ENCODE measurements around the gene PTPMT1. TPM values are rescaled to one million over a fixed set of nuclear protein-coding genes. Genes with fewer than 3 reads are reported as not detected.

Gene PTPMT1
- polyA plus RNA-seq, 3 donors, result 39.2 to 87.8 (median 83.3) TPM

DNA sequence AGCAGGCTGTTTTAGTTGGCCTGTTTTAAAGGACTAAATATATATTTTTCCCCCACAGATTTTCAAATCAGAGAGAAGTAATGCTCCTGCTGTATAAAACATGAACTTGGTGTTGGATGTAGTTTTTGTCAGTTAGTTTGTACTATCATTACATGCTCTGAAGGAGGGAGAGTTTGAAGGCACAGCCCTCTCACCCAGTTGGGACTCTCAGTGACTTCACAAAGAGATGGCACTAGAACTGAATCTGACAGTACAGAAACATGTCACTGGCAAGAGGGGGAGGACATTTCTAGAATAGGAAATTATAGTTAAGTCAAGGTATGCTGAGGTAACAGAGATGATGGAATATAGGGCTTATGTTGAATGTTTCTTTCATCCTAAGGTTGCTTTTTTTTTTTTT is 49.9 kb downstream of the PTPMT1 start:
- H3K27me3 Mint-ChIP-seq (ENCODE audit: low read depth in 3 of 3), result peaks cover 0 to 2% (median 0%) of the 10 kb centered on the region in 3 donors
- no peaks in the 10 kb centered on the region for H3K9me3 Mint-ChIP-seq
- H3K9me3 ChIP-seq (replicated peaks in 1 of 2; ENCODE audit: control insufficient read depth in 1 of 2, insufficient read depth in 1 of 2, low read length in 2 of 2), result no peaks in the 10 kb centered on the region
- H3K79me2 ChIP-seq (ENCODE audit: insufficient read depth, low read length), result no peaks in the 10 kb centered on the region
- H3K27me3 ChIP-seq (ENCODE audit: control insufficient read depth in 2 of 2, insufficient read depth in 2 of 2, low read length in 2 of 2), result no peaks in the 10 kb centered on the region
- no peaks in the 10 kb centered on the region for H4K20me1 ChIP-seq (ENCODE audit: insufficient read depth, low read length)
- no peak overlapping the region for H3K4me3 ChIP-seq (replicated peaks in 1 of 3; ENCODE audit: low read depth in 2 of 3, low read length in 3 of 3)
- no peak for DNase-seq
- TF ChIP-seq, protein P1, sequence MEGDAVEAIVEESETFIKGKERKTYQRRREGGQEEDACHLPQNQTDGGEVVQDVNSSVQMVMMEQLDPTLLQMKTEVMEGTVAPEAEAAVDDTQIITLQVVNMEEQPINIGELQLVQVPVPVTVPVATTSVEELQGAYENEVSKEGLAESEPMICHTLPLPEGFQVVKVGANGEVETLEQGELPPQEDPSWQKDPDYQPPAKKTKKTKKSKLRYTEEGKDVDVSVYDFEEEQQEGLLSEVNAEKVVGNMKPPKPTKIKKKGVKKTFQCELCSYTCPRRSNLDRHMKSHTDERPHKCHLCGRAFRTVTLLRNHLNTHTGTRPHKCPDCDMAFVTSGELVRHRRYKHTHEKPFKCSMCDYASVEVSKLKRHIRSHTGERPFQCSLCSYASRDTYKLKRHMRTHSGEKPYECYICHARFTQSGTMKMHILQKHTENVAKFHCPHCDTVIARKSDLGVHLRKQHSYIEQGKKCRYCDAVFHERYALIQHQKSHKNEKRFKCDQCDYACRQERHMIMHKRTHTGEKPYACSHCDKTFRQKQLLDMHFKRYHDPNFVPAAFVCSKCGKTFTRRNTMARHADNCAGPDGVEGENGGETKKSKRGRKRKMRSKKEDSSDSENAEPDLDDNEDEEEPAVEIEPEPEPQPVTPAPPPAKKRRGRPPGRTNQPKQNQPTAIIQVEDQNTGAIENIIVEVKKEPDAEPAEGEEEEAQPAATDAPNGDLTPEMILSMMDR (IDR thresholded peaks at IDR 0.05), result no peak
- H3K4me1 ChIP-seq (ENCODE audit: control insufficient read depth in 1 of 2, insufficient read depth in 2 of 2, low read length in 2 of 2), result peaks cover 12% of the 10 kb centered on the region in 2 donors
- no peak overlapping the region for H3K4me2 ChIP-seq (replicated peaks; ENCODE audit: extremely low read depth, low read length, poor library complexity, severe bottlenecking)
- peaks cover 30 to 55% of the 10 kb centered on the region in 2 donors for H3K36me3 Mint-ChIP-seq
- no peak overlapping the region for H2AFZ ChIP-seq (ENCODE audit: insufficient read depth, low read depth, low read length, poor library complexity, severe bottlenecking)
- H3K27ac ChIP-seq (ENCODE audit: low read depth in 1 of 2, low read length in 2 of 2), result no peak overlapping the region
- no peak overlapping the region for H3K4me3 Mint-ChIP-seq
- H3K36me3 ChIP-seq (replicated peaks in 1 of 2; ENCODE audit: control insufficient read depth in 1 of 2, insufficient read depth in 2 of 2, low read length in 2 of 2), result peaks cover 17 to 57% of the 10 kb centered on the region in 2 donors
- H3K27ac Mint-ChIP-seq, result no peak overlapping the region
- intact Hi-C loops (cut with micrococcal nuclease), result loop anchor here in 1 of 2 donors (10.0 kb wide), 1 partner anchor 310 kb away; no protein-coding TSS in a partner anchor
- peaks cover 15% of the 10 kb centered on the region for H3K4me1 Mint-ChIP-seq
- H3K9ac ChIP-seq (ENCODE audit: insufficient read depth, low read length, poor library complexity, severe bottlenecking), result no peak overlapping the region

DNA sequence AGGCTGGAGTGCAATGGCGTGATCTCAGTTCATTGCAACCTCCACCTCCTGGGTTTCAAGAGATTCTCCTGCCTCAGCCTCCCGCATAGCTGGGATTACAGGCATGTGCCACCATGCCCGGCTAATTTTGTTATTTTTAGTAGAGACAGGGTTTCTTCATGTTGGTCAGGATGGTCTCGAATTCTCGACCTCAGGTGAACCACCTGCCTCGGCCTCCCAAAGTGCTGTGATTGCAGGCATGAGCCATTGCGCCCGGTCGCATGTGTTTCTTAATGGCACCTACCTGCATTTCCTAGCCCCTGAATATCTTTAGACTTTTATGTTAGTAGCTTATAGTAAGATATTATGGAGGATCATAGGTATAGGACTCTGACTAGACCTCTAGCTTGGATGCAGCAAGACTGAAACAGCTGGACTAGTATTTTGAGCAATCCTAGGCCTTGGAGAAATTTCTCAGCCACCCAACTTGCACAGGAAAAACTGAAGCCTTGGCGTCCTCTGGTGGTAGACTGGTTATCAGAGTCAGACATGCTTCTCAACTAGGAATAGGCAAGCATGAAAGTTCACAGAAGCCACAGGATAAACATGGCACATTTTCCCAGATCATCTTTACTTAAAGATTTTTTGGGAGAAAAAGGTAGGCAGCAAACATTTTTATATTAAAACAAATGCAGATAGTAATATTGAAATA is 51.5 kb downstream of the PTPMT1 start:
- Histone ChIP-seq H3K4me2 (replicated peaks; ENCODE audit: extremely low read depth, low read length, poor library complexity, severe bottlenecking) (no peak overlapping the region), H3K4me1 (ENCODE audit: control insufficient read depth in 1 of 2, insufficient read depth in 2 of 2, low read length in 2 of 2) (peaks cover 2 to 3% of the 10 kb centered on the region in 2 donors), H4K20me1 (ENCODE audit: insufficient read depth, low read length) (no peaks in the 10 kb centered on the region), H3K4me3 (replicated peaks in 1 of 3; ENCODE audit: low read depth in 2 of 3, low read length in 3 of 3) (no peak overlapping the region), H2AFZ (ENCODE audit: insufficient read depth, low read depth, low read length, poor library complexity, severe bottlenecking) (no peak overlapping the region), H3K79me2 (ENCODE audit: insufficient read depth, low read length) (no peaks in the 10 kb centered on the region), H3K9ac (ENCODE audit: insufficient read depth, low read length, poor library complexity, severe bottlenecking) (no peak overlapping the region), H3K9me3 (replicated peaks in 1 of 2; ENCODE audit: control insufficient read depth in 1 of 2, insufficient read depth in 1 of 2, low read length in 2 of 2) (no peaks in the 10 kb centered on the region), H3K36me3 (replicated peaks in 1 of 2; ENCODE audit: control insufficient read depth in 1 of 2, insufficient read depth in 2 of 2, low read length in 2 of 2) (peaks cover 33 to 63% of the 10 kb centered on the region in 2 donors), H3K27me3 (ENCODE audit: control insufficient read depth in 2 of 2, insufficient read depth in 2 of 2, low read length in 2 of 2) (no peaks in the 10 kb centered on the region), H3K27ac (ENCODE audit: low read depth in 1 of 2, low read length in 2 of 2) (no peak overlapping the region)
- Mint-ChIP-seq H3K27ac (peak overlapping the region in 1 of 7 donors; percentile 25), H3K4me3 (no peak overlapping the region), H3K9me3 (no peaks in the 10 kb centered on the region), H3K4me1 (peaks cover 2% of the 10 kb centered on the region), H3K27me3 (ENCODE audit: low read depth in 3 of 3) (no peaks in the 10 kb centered on the region), H3K36me3 (peaks cover 36 to 56% of the 10 kb centered on the region in 2 donors)
- intact Hi-C loops (cut with micrococcal nuclease), result loop anchor here in 1 of 2 donors (10.0 kb wide), 1 partner anchor 312 kb away; no protein-coding TSS in a partner anchor
- TF ChIP-seq, protein P1 (IDR thresholded peaks at IDR 0.05), result peak; percentile 56
- whole genome bisulfite sequencing (ENCODE audit: insufficient coverage), result 61% methylated on average over 3 of the region's 10 CpGs
- DNase-seq, result peak in 1 of 3 donors; percentile 3

Measured in CD14-positive monocyte (primary cell).